ENCODE measurements around the gene BLID.

BLID gene

DNA sequence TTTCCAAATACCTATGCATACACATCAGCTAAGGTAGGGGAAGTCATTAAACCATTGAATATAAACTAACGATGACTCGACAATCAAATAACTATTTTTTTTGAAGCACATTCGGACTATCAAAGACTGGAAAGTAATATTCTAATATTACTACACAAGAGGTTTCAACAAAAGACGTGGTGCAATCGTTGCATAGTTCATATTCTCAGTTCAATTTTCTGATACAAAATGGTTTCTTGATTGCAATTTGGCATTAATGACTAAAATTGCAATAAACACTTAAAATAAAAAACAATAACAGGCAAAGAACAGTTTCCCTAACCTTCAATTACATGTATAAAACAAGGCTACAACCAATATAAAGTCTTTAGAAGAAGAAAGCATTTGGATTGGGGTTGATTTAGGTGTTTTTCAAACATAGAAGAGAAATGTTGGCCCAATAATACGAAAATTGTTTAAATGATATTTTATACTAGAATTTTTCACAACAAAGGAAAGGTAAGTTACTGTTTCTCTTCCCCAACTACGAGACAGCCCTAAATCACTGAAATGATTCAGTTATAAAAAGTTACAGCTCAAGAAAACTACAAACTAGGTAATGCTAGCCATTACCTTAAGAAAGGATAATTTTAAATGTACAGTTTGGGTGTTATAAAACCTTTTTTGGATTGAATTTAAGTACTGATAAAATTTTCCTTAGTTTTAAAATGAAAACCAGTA lies 17.6 kb downstream of the BLID start:
- Histone ChIP-seq H3K27ac (ENCODE audit: insufficient read depth, low read depth, low read length, poor library complexity, severe bottlenecking) (no peak overlapping the region), H3K36me3 (ENCODE audit: control insufficient read depth, insufficient read depth, low read length) (no peaks in the 10 kb centered on the region), H3K4me1 (ENCODE audit: control insufficient read depth, insufficient read depth, low read length) (peaks cover 10% of the 10 kb centered on the region), H3K9me3 (ENCODE audit: control insufficient read depth, low read length) (no peaks in the 10 kb centered on the region), H3K27me3 (ENCODE audit: control insufficient read depth, insufficient read depth, low read length, poor library complexity, severe bottlenecking) (peaks cover 37% of the 10 kb centered on the region), H3K4me3 (ENCODE audit: insufficient read depth, low read depth, low read length) (no peak overlapping the region)
- 94 to 95% methylated on average over 4 to 5 of the region's 7 CpGs for WGBS, 2 experiments

DNA sequence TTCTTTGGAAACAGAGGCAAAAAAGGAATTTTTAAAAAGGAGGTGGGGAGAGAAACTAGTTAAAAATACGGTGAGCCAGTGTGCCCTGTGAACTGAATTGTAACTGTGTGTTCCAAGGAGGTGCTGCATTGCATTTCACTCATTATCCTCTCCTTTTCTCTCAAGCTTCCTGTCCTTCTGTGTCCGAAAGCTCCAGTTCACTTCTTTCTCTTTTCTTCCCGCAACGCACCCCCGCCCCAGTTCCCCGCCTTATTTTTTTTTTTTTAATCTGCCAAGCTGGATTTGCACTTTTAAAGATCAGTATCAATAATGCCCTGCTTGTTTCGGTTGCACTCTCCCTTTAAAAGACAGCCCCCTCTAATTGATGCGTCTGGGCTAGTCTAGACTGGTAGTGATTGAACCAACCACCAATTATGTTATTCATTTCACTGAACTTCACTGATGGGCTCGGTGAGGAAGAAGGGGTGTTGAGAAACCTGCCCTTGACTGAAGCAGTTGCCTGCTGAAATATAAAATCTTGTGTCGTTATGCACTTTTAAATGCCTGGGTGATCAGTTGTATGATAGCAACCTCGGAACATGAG lies 18.5 kb downstream of the BLID start:
- no peak overlapping the region for H3K4me3 ChIP-seq (ENCODE audit: insufficient read depth, low read depth, low read length)
- H3K9me3 ChIP-seq (ENCODE audit: control insufficient read depth, low read length) = no peaks in the 10 kb centered on the region
- peaks cover 37% of the 10 kb centered on the region for H3K27me3 ChIP-seq (ENCODE audit: control insufficient read depth, insufficient read depth, low read length, poor library complexity, severe bottlenecking)
- no peak overlapping the region for H3K27ac ChIP-seq (ENCODE audit: insufficient read depth, low read depth, low read length, poor library complexity, severe bottlenecking)
- WGBS, 2 experiments = 39 to 41% methylated on average over 10 to 11 of the region's 11 CpGs
- peaks cover 10% of the 10 kb centered on the region for H3K4me1 ChIP-seq (ENCODE audit: control insufficient read depth, insufficient read depth, low read length)
- H3K36me3 ChIP-seq (ENCODE audit: control insufficient read depth, insufficient read depth, low read length) = no peaks in the 10 kb centered on the region

DNA sequence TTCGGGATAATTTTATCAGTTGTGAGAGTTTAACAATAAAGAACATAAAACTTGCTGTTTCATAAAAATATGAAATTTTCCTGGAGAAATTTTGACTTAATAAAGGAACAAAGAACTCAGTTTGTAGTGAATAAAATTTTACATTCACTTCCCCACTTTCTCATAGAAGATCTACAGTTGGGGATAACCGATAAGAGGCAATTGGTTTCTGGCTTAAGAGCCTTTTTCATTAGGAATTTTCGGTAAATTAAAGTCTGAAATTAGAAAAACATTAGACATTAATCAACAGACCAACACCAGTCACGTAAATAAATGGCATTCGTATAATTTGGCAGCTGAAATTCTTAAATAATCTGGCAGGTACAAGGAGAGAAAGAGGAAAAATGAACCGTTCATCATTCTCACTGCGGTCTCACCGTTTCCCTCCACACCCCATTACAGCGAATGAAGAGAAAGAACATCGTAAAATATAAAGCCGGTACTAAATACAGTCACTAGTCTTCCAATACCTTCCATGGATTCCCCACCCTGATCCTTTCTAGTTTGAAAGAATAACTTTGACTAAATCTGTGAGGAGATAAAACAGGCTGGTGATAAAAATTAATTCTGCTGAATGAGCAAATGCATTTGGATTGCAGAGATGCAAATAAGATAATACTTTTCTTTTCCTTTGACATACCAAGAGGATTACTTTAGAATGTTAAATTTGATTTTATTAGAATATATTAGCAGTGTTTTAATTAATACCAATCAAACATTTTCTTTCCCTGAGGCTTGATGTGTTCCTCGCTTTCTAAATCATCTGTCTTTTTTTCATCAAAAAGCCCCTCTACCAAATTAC lies 19.5 kb downstream of the BLID start:
- no peaks in the 10 kb centered on the region for H3K36me3 ChIP-seq (ENCODE audit: control insufficient read depth, insufficient read depth, low read length)
- H3K4me3 ChIP-seq (ENCODE audit: insufficient read depth, low read depth, low read length) = no peak overlapping the region
- H3K27ac ChIP-seq (ENCODE audit: insufficient read depth, low read depth, low read length, poor library complexity, severe bottlenecking) = no peak overlapping the region
- peaks cover 37% of the 10 kb centered on the region for H3K27me3 ChIP-seq (ENCODE audit: control insufficient read depth, insufficient read depth, low read length, poor library complexity, severe bottlenecking)
- peaks cover 4% of the 10 kb centered on the region for H3K4me1 ChIP-seq (ENCODE audit: control insufficient read depth, insufficient read depth, low read length)
- no peaks in the 10 kb centered on the region for H3K9me3 ChIP-seq (ENCODE audit: control insufficient read depth, low read length)
- 96% methylated on average over 9 to 11 of the region's 12 CpGs for WGBS, 2 experiments

DNA sequence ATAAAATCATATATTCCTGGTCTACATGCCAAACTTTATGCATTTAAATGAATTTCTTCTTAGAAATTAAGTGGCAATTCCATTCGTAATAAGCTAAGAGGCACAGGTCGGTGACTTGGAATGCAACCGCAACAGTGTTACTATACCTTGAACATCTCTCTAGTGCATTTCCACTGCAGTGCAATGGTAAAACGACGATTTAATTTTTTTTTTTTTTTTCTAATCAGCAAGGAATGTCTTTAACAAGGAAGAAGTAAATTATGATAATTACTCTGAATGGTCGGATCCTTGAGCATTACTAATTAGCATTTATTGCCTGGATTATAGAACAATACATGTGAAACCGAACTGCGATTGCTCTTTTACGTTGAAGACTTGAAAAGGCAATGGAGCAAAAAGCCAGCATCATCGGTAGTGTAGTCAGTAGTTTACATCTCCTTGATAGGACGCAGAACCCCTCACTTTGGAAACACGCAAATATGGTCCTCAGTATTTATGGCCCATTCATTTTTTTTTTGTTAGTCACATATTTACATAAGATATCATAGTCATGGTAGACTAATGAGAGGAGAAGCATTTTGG lies 20.2 kb downstream of the BLID start:
- WGBS, 2 experiments = 90 to 97% methylated on average over 11 to 12 of the region's 12 CpGs
- Histone ChIP-seq H3K9me3 (ENCODE audit: control insufficient read depth, low read length) (no peaks in the 10 kb centered on the region), H3K27me3 (ENCODE audit: control insufficient read depth, insufficient read depth, low read length, poor library complexity, severe bottlenecking) (peaks cover 33% of the 10 kb centered on the region), H3K4me3 (ENCODE audit: insufficient read depth, low read depth, low read length) (no peak overlapping the region), H3K27ac (ENCODE audit: insufficient read depth, low read depth, low read length, poor library complexity, severe bottlenecking) (no peak overlapping the region), H3K36me3 (ENCODE audit: control insufficient read depth, insufficient read depth, low read length) (no peaks in the 10 kb centered on the region), H3K4me1 (ENCODE audit: control insufficient read depth, insufficient read depth, low read length) (peaks cover 3% of the 10 kb centered on the region)

DNA sequence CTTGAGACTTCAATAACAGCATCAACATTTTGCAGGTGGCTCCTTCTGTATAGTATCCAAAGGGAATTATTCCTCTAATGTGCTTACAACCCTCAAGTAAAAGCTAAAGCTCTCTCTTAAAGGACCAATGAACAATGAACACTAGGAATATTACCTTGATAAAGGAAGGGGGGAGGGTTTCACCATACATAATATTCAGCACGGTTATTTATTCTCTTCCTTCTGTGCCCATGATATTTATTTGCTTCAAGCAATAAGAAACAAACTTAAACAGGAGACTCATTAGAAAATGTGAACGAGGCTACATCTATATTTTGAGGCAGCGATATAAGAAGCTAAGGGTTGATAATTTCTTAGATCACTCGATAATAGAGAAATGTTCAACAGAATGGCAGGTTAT lies 21.2 kb downstream of the BLID start:
- Histone ChIP-seq H3K27ac (ENCODE audit: insufficient read depth, low read depth, low read length, poor library complexity, severe bottlenecking) (no peak overlapping the region), H3K27me3 (ENCODE audit: control insufficient read depth, insufficient read depth, low read length, poor library complexity, severe bottlenecking) (peaks cover 24% of the 10 kb centered on the region), H3K9me3 (ENCODE audit: control insufficient read depth, low read length) (no peaks in the 10 kb centered on the region), H3K4me1 (ENCODE audit: control insufficient read depth, insufficient read depth, low read length) (peaks cover 3% of the 10 kb centered on the region), H3K36me3 (ENCODE audit: control insufficient read depth, insufficient read depth, low read length) (no peaks in the 10 kb centered on the region), H3K4me3 (ENCODE audit: insufficient read depth, low read depth, low read length) (no peak overlapping the region)
- WGBS, 2 experiments = 93 to 98% methylated on average over 3 of the region's 4 CpGs

DNA sequence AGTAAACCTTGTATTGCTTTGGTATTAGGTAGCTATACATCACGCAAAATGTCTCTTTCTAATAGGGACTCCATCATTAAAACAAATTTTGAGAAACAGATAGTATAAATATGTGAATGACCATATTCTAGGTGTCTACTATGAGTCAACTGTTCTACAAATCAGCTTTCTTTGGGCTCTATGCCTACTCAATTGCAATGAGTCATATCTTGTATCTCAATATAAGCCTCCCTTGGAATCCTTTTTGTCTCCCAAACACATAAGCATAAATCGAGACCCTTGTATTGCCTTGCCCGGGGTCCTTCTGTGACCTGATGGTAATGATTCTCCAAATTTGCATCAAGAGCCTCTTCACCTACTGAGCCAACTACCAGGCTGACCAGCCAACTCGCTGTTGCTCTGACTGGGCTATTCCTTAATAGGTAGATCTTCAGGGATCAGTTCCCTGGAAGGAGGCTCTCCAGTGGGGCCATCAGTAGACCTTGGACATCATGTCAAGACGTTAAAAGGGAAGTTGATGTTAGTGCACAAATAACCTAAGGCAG lies 22.2 kb downstream of the BLID start:
- Histone ChIP-seq H3K4me1 (ENCODE audit: control insufficient read depth, insufficient read depth, low read length) (peaks cover 3% of the 10 kb centered on the region), H3K4me3 (ENCODE audit: insufficient read depth, low read depth, low read length) (no peak overlapping the region), H3K27me3 (ENCODE audit: control insufficient read depth, insufficient read depth, low read length, poor library complexity, severe bottlenecking) (peaks cover 13% of the 10 kb centered on the region), H3K27ac (ENCODE audit: insufficient read depth, low read depth, low read length, poor library complexity, severe bottlenecking) (no peak overlapping the region), H3K36me3 (ENCODE audit: control insufficient read depth, insufficient read depth, low read length) (no peaks in the 10 kb centered on the region), H3K9me3 (ENCODE audit: control insufficient read depth, low read length) (no peaks in the 10 kb centered on the region)
- WGBS, 2 experiments = 95 to 96% methylated on average over 4 to 5 of the region's 5 CpGs

DNA sequence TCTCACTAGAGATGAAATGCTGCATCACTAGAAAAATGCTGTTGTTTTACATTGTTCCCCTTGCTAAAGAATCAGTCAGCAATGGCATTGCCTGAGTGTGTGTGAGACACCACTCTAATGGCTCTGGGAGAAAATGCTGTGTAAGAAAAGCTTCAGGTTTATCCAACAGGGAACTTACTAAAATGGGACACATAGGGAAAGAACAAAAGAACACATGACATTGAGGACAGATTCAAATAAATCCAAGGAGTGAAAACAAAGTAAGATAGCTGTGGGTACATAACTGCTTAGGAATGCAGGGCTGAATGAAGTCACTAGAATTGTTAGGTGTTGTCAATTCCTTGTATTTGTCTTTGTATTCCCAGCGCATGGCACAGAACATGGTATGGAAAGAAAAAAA lies 24.2 kb downstream of the BLID start:
- Histone ChIP-seq H3K4me1 (ENCODE audit: control insufficient read depth, insufficient read depth, low read length) (no peaks in the 10 kb centered on the region), H3K4me3 (ENCODE audit: insufficient read depth, low read depth, low read length) (no peak overlapping the region), H3K9me3 (ENCODE audit: control insufficient read depth, low read length) (no peaks in the 10 kb centered on the region), H3K27ac (ENCODE audit: insufficient read depth, low read depth, low read length, poor library complexity, severe bottlenecking) (no peak overlapping the region), H3K27me3 (ENCODE audit: control insufficient read depth, insufficient read depth, low read length, poor library complexity, severe bottlenecking) (no peaks in the 10 kb centered on the region), H3K36me3 (ENCODE audit: control insufficient read depth, insufficient read depth, low read length) (no peaks in the 10 kb centered on the region)
- 92 to 97% methylated on average over 1 of the region's 1 CpG for WGBS, 2 experiments

DNA sequence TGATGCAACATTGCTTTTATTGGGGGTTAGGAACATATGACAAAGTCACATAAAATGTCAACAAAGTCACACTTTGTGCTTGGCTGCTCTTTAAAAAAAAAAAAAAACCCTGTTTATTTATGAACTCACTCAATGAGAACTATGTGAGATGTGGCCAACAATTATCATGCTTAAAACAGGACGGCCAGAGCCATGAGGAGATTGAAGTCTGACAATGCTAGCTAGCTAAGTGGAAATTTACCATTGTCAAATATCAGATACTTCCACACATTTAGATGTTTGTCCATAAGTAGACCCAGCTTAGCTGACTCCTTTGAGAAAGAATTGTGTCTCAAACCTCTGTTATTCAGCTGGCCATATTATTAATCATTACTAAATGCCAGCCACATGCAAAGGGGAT lies 26.9 kb downstream of the BLID start:
- Histone ChIP-seq H3K4me1 (ENCODE audit: control insufficient read depth, insufficient read depth, low read length) (peaks cover 6% of the 10 kb centered on the region), H3K4me3 (ENCODE audit: insufficient read depth, low read depth, low read length) (no peak overlapping the region), H3K27ac (ENCODE audit: insufficient read depth, low read depth, low read length, poor library complexity, severe bottlenecking) (no peak overlapping the region)

DNA sequence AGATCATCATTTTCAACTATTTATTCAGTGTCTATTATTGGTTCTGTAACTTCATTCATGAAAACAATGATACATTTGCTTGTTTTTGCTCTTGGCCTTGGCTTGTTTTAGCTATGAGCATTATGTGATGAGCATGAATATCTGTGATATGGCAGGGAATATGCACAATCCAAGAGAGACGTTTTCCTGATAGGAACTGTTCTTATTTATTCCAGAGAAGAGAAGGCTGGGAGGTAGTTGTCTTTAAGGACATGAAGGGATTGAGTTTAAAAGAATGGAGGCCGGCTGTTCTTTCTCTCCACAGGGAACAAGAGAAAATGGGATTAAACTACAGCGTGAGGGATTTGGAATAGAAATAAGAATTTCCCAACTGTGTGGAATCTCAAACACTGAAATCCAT lies 30.3 kb downstream of the BLID start:
- H3K9me3 ChIP-seq (ENCODE audit: control insufficient read depth, low read length) = no peaks in the 10 kb centered on the region
- no peaks in the 10 kb centered on the region for H3K36me3 ChIP-seq (ENCODE audit: control insufficient read depth, insufficient read depth, low read length)
- H3K4me1 ChIP-seq (ENCODE audit: control insufficient read depth, insufficient read depth, low read length) = peaks cover 6% of the 10 kb centered on the region
- no peak overlapping the region for H3K4me3 ChIP-seq (ENCODE audit: insufficient read depth, low read depth, low read length)
- H3K27me3 ChIP-seq (ENCODE audit: control insufficient read depth, insufficient read depth, low read length, poor library complexity, severe bottlenecking) = no peaks in the 10 kb centered on the region
- 31 to 33% methylated on average over 3 of the region's 3 CpGs for WGBS, 2 experiments
- no peak overlapping the region for H3K27ac ChIP-seq (ENCODE audit: insufficient read depth, low read depth, low read length, poor library complexity, severe bottlenecking)

More for the DNA sequence above, 26.9 kb downstream of the BLID start:
- Histone ChIP-seq H3K9me3 (ENCODE audit: control insufficient read depth, low read length) (no peaks in the 10 kb centered on the region), H3K27me3 (ENCODE audit: control insufficient read depth, insufficient read depth, low read length, poor library complexity, severe bottlenecking) (no peaks in the 10 kb centered on the region), H3K36me3 (ENCODE audit: control insufficient read depth, insufficient read depth, low read length) (no peaks in the 10 kb centered on the region)
- 92 to 96% methylated on average over 1 of the region's 1 CpG for WGBS, 2 experiments

DNA sequence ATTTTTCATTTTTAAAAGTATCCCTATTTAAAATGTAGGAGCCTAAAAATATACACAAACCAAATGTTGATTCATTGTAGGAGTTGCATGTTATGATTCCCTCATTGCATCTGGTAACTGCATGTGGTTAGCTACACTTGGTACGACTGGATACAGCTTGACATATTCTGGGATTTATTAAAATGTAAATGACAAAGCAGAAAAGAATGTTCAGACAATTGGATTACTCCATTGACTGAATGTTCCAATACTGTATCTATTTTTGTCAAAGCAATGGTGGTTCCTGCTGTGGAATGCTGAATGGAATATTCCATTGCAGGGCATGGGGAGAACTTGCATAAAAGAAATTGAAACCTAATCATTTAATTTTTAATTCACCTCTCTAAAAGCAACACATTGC lies 30.8 kb downstream of the BLID start:
- H3K4me1 ChIP-seq (ENCODE audit: control insufficient read depth, insufficient read depth, low read length) = peaks cover 6% of the 10 kb centered on the region
- no peaks in the 10 kb centered on the region for H3K27me3 ChIP-seq (ENCODE audit: control insufficient read depth, insufficient read depth, low read length, poor library complexity, severe bottlenecking)
- no peak overlapping the region for H3K27ac ChIP-seq (ENCODE audit: insufficient read depth, low read depth, low read length, poor library complexity, severe bottlenecking)
- WGBS, 2 experiments = 93 to 96% methylated on average over 1 of the region's 1 CpG
- no peaks in the 10 kb centered on the region for H3K36me3 ChIP-seq (ENCODE audit: control insufficient read depth, insufficient read depth, low read length)
- H3K4me3 ChIP-seq (ENCODE audit: insufficient read depth, low read depth, low read length) = no peak overlapping the region
- H3K9me3 ChIP-seq (ENCODE audit: control insufficient read depth, low read length) = no peaks in the 10 kb centered on the region
